Endothelial cell of umbilical vein (primary cell): Measurements from ENCODE around the gene FGFR3. TPM values are rescaled to one million over a fixed set of nuclear protein-coding genes. Genes with fewer than 3 reads are reported as not detected.

Experiments
- BruUV-seq: library from RNA; stranded (reverse); fragments of 400-500 nt; replicated peaks from 2 replicates; lab custom pipeline; 2021; lab: Mats Ljungman, UMichigan
- CTCF ChIA-PET: fragments of 300-600, 350-600 bp; sonication (Branson Sonifier 250); formaldehyde crosslinking; loops from one replicate; lab custom pipeline; 2021; ENCODE audit warnings: antibody characterized with exemption, inconsistent platforms; lab: Charles Lee
- POLR2A ChIA-PET: fragments of 300-600, 350-600 bp; sonication (Branson Sonifier 250); formaldehyde crosslinking; loops from one replicate; lab custom pipeline; 2021; ENCODE audit warnings: antibody characterized with exemption, inconsistent platforms; lab: Charles Lee
- DNase-seq: peaks from one replicate; pipeline ENCODE4 v3.0.0-alpha.2; 2011; ENCODE audit warnings: low read depth, low spot score
- FAIRE-seq: peaks from 2 replicates; lab custom pipeline; 2011; peaks lifted over from hg19 to GRCh38; lab: Jason Lieb, UNC
- H2AFZ ChIP-seq: 2 replicates; pipeline ENCODE4 v1.6.0; 2012; ENCODE audit warnings: low read depth, low read length, control low read depth, inconsistent platforms
- H3K27ac ChIP-seq: 2 replicates; pipeline ENCODE4 v1.5.1; 2011; ENCODE audit warnings: low read depth, mild to moderate bottlenecking, control low read depth, low read length, moderate library complexity; ENCODE audit not compliant: insufficient read depth
- H3K27me3 ChIP-seq, 2 experiments: 2 replicates each; pipeline versions ENCODE4 v1.6.0 to v1.6.1; 2011; ENCODE audit warnings: low read length in 2 of 2, mixed read lengths in 1 of 2; ENCODE audit not compliant: control insufficient read depth in 2 of 2, insufficient read depth in 2 of 2
- H3K36me3 ChIP-seq, 2 experiments: 2 replicates in 1 of 2; 3 replicates in 1 of 2; pipeline ENCODE4 v1.5.1; 2011; ENCODE audit warnings: low read length in 2 of 2, mild to moderate bottlenecking in 1 of 2, moderate library complexity in 1 of 2; ENCODE audit not compliant: control insufficient read depth in 2 of 2, insufficient read depth in 2 of 2; ENCODE audit errors: extremely low read depth in 1 of 2
- H3K4me1 ChIP-seq: 3 replicates; pipeline ENCODE4 v1.5.1; 2011; ENCODE audit warnings: mild to moderate bottlenecking, low read length; ENCODE audit not compliant: control insufficient read depth, insufficient read depth; ENCODE audit errors: extremely low read depth
- H3K4me2 ChIP-seq: 2 replicates; pipeline ENCODE4 v1.6.1; 2011; ENCODE audit warnings: low read length, control low read depth, mixed read lengths; ENCODE audit not compliant: insufficient read depth
- H3K4me3 ChIP-seq, 3 experiments: fragments of 200-600 bp in 1 of 3; sonication (generic), shearing (Covaris generic) in 1 of 3; replicated peaks in 1 of 3; 2 replicates each; pipeline ENCODE4 v1.5.1; 2011 to 2016; ENCODE audit warnings: control low read depth in 3 of 3, low read length in 3 of 3, mild to moderate bottlenecking in 2 of 3, inconsistent platforms in 1 of 3, low read depth in 1 of 3, moderate library complexity in 1 of 3; ENCODE audit not compliant: insufficient read depth in 1 of 3
- H3K79me2 ChIP-seq: 2 replicates; pipeline ENCODE4 v1.6.0; 2012; ENCODE audit warnings: low read length, inconsistent platforms; ENCODE audit not compliant: control insufficient read depth, insufficient read depth
- H3K9ac ChIP-seq: replicated peaks from 2 replicates; pipeline ENCODE3; 2011; ENCODE audit warnings: low read length, control low read depth; ENCODE audit not compliant: insufficient read depth; ENCODE audit errors: extremely low read depth
- H3K9me1 ChIP-seq: replicated peaks from 3 replicates; pipeline ENCODE4 v1.6.0; 2011; ENCODE audit warnings: mild to moderate bottlenecking, low read length; ENCODE audit not compliant: control insufficient read depth, insufficient read depth; ENCODE audit errors: extremely low read depth
- H3K9me3 ChIP-seq: replicated peaks from 2 replicates; pipeline ENCODE4 v1.5.1; 2012; ENCODE audit warnings: low read length, inconsistent platforms; ENCODE audit not compliant: control insufficient read depth, insufficient read depth
- H4K20me1 ChIP-seq: replicated peaks from 2 replicates; pipeline ENCODE3; 2011; ENCODE audit warnings: mild to moderate bottlenecking, low read length; ENCODE audit not compliant: control insufficient read depth, insufficient read depth; ENCODE audit errors: extremely low read depth
- CTCF ChIP-seq, 2 donors: IDR thresholded peaks; 1 replicate in 1 of 2; 2 replicates in 1 of 2; pipeline ENCODE4 v1.5.1; 2011; ENCODE audit warnings: low read length in 2 of 2, mild to moderate bottlenecking in 2 of 2, moderate library complexity in 2 of 2, control low read depth in 1 of 2, inconsistent platforms in 1 of 2, low read depth in 1 of 2; ENCODE audit not compliant: insufficient read depth in 1 of 2; ENCODE audit errors: extremely low read depth in 1 of 2
- EZH2 ChIP-seq: IDR thresholded peaks from 2 replicates; pipeline ENCODE4 v1.6.1; 2012; ENCODE audit warnings: borderline replicate concordance, low read depth, mild to moderate bottlenecking, moderate library complexity, low read length, inconsistent platforms; ENCODE audit not compliant: severe bottlenecking
- FOS ChIP-seq: IDR thresholded peaks from 2 replicates; pipeline ENCODE4 v1.6.1; 2011; ENCODE audit warnings: mild to moderate bottlenecking, low read length, moderate library complexity, borderline replicate concordance; ENCODE audit not compliant: insufficient read depth
- GATA2 ChIP-seq: IDR thresholded peaks from 2 replicates; pipeline ENCODE4 v1.7.0; 2011; ENCODE audit warnings: low read depth, mild to moderate bottlenecking, moderate library complexity, mixed read lengths, low read length; ENCODE audit not compliant: insufficient read length, insufficient read depth
- JUN ChIP-seq: IDR thresholded peaks from 2 replicates; pipeline ENCODE4 v1.6.1; 2011; ENCODE audit warnings: borderline replicate concordance, low read depth; ENCODE audit not compliant: insufficient read length, insufficient read depth
- MYC ChIP-seq: IDR thresholded peaks from one replicate; pipeline ENCODE4 v1.6.1; 2011; ENCODE audit warnings: mild to moderate bottlenecking, low read depth, low read length
- POLR2A ChIP-seq: IDR thresholded peaks from 2 replicates; pipeline ENCODE4 v1.6.1; 2012; ENCODE audit warnings: low read depth, mild to moderate bottlenecking, control low read depth, low read length
- POLR2AphosphoS5 ChIP-seq: IDR thresholded peaks from 2 replicates; pipeline ENCODE4 v1.6.1; 2012; ENCODE audit warnings: low read depth, mild to moderate bottlenecking, control low read depth, low read length, moderate library complexity; ENCODE audit not compliant: insufficient read depth
- dilution Hi-C: fragments of 300-500 bp; cut with MboI; formaldehyde crosslinking; loops from one replicate; pipeline ENCODE4 v1.15.0; 2019; ENCODE audit warnings: low sequenced_read_pairs; ENCODE audit not compliant: extremely low pct_ligation_motif_present
- intact Hi-C: fragments of 100-400 bp; cut with micrococcal nuclease; formaldehyde crosslinking; loops from one replicate; pipeline ENCODE4 v1.10.0; 2022
- polyA plus RNA-seq, 4 experiments: library from polyadenylated mRNA; depleted of rRNA in 3 of 4; stranded (reverse) in 3 of 4; unstranded in 1 of 4; fragments of >200 nt; gene quantifications; 2 replicates each; pipeline versions ENCODE4 v1.2.1 to v1.2.3, GENCODE V29; 2011 to 2012; ENCODE audit warnings: missing spikeins in 1 of 4
- total RNA-seq: library from RNA; stranded (reverse); gene quantifications from 2 replicates; pipeline ENCODE4 v1.2.3, GENCODE V29; 2021

FGFR3 gene
- total and polyA plus RNA-seq, 2 donors (not counting 3 experiments of a cell fraction or from before 2014, with no cell fraction given) = 0.73 to 1.2 TPM

DNA sequence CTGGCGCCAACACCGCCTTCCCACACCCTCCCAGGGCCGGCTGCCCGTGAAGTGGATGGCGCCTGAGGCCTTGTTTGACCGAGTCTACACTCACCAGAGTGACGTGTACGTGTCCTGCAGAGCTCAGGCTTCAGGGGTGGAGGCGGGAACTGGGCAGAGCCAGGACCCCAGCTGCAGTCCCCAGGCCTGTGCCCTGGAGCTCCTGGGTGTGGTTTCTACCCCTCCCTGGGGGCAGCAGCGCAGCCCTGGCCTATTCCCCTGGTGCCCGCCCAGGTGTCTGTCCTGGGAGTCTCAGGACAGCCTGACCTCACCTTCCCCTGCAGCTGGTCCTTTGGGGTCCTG lies 13.1 kb downstream of the FGFR3 start:
- Histone ChIP-seq H3K79me2 (no peaks in the 10 kb centered on the region), H2AFZ (no peak overlapping the region), H3K36me3 (no peaks in the 10 kb centered on the region), H3K27ac (no peak overlapping the region), H3K4me3 (no peak overlapping the region), H3K27me3 (no peaks in the 10 kb centered on the region), H3K4me2 (no peak overlapping the region), H3K4me1 (no peaks in the 10 kb centered on the region), H4K20me1 (no peaks in the 10 kb centered on the region), H3K9me1 (no peaks in the 10 kb centered on the region), H3K9me3 (no peaks in the 10 kb centered on the region), H3K9ac (no peak overlapping the region)
- intact Hi-C loops = no loop called here
- no TSS peak for BruUV-seq
- ChIA-PET CTCF (no interaction called here), POLR2A (no interaction called here)
- FAIRE-seq (no peak), DNase-seq (no peak)
- TF ChIP-seq GATA2 = no peak
- dilution Hi-C loops = no loop called here

- dilution Hi-C loops = no loop called here
- no peaks in the 10 kb centered on the region for H3K79me2 ChIP-seq
- H3K4me3 ChIP-seq = no peak overlapping the region
- no peaks in the 10 kb centered on the region for H4K20me1 ChIP-seq
- no peaks in the 10 kb centered on the region for H3K9me3 ChIP-seq
- DNase-seq (no peak), FAIRE-seq (no peak)
- no peaks in the 10 kb centered on the region for H3K36me3 ChIP-seq
- intact Hi-C loops = no loop called here
- no peak overlapping the region for H3K27ac ChIP-seq
- no peaks in the 10 kb centered on the region for H3K4me1 ChIP-seq
- no peak overlapping the region for H2AFZ ChIP-seq
- TF ChIP-seq EZH2 (no peak), JUN (no peak), GATA2 (no peak), MYC (no peak), POLR2AphosphoS5 (no peak), CTCF (IDR thresholded peaks at IDR 0.05; ENCODE audit: extremely low read depth in 1 of 2, insufficient read depth in 1 of 2, low read depth in 1 of 2, low read length in 2 of 2) (no peak), POLR2A (no peak), FOS (no peak)
- H3K27me3 ChIP-seq = no peaks in the 10 kb centered on the region
- H3K9ac ChIP-seq = no peak overlapping the region
- no peak overlapping the region for H3K4me2 ChIP-seq
- BruUV-seq = no TSS peak
- ChIA-PET CTCF (interaction anchor here (9.5 kb wide), 1 partner anchor 60 kb away, joined by 198 read pairs; no protein-coding TSS in a partner anchor), POLR2A (no interaction called here)
- no peaks in the 10 kb centered on the region for H3K9me1 ChIP-seq
Observed at GRCh38 chr4:1806596-1807331, 13.7 kb downstream of the FGFR3 start.
